NCI-H187 (cell line): ENCODE data around the gene FGFR1OP2.
"Not testable (repeated sequence)": the region's sequence is repeated elsewhere in the genome, so short reads cannot be mapped to it uniquely, and the experiment has no call there.

Experiments used
- DNase-seq, 2 experiments: peaks; one replicate each; lab custom pipeline; 2025; lab: John Stamatoyannopoulos, UW

FGFR1OP2 gene

GRCh38 chr12:26937863-26938700, at the start of gene FGFR1OP2, which contains the start of gene INTS13:
FGFR1OP2 (plus strand) TSS chr12:26938470; CDS start chr12:26954159, 15,689 bp downstream.
INTS13 (minus strand) TSS chr12:26937981; CDS start chr12:26936803, 1,178 bp downstream.
- peak; percentile 97 to 98 for DNase-seq

- no peak for DNase-seq
These were observed 47.5 kb upstream of the FGFR1OP2 start for GRCh38 chr12:26890784-26891183.

GRCh38 chr12:26891704-26892103, 46.6 kb upstream of the FGFR1OP2 start:
- peak; percentile 12 to 43 for DNase-seq

- no peak for DNase-seq
These were observed 42.6 kb upstream of the FGFR1OP2 start for GRCh38 chr12:26895672-26896071.

- DNase-seq: no peak
These were observed 41.4 kb upstream of the FGFR1OP2 start for GRCh38 chr12:26896913-26897312.

GRCh38 chr12:26903396-26903795, 34.9 kb upstream of the FGFR1OP2 start:
- DNase-seq: not testable (repeated sequence)

- DNase-seq: no peak
These were observed 32.2 kb upstream of the FGFR1OP2 start for GRCh38 chr12:26906024-26906423.

- DNase-seq: no peak
These were observed 31.6 kb upstream of the FGFR1OP2 start for GRCh38 chr12:26906704-26907103.

- DNase-seq: no peak
These were observed 19.7 kb upstream of the FGFR1OP2 start for GRCh38 chr12:26918321-26919215.

GRCh38 chr12:26919216-26919555, 19.1 kb upstream of the FGFR1OP2 start:
- DNase-seq: no peak

GRCh38 chr12:26921886-26922285, 16.4 kb upstream of the FGFR1OP2 start:
- DNase-seq: no peak

- no peak for DNase-seq
These were observed 9.6 kb upstream of the FGFR1OP2 start for GRCh38 chr12:26928661-26929060.

GRCh38 chr12:26929590-26929989, 8.7 kb upstream of the FGFR1OP2 start:
- DNase-seq: no peak

- DNase-seq: no peak
These were observed 2.5 kb upstream of the FGFR1OP2 start for GRCh38 chr12:26935636-26936378.

GRCh38 chr12:26936559-26937442, 1.5 kb upstream of the FGFR1OP2 start:
- no peak for DNase-seq

- DNase-seq: no peak
These were observed 817 bp upstream of the FGFR1OP2 start for GRCh38 chr12:26937443-26937862.

GRCh38 chr12:26938701-26939062, 412 bp downstream of the FGFR1OP2 start:
- DNase-seq: no peak

GRCh38 chr12:26939192-26939832, 1.0 kb downstream of the FGFR1OP2 start:
- DNase-seq: no peak

- no peak for DNase-seq
These were observed 1.7 kb downstream of the FGFR1OP2 start for GRCh38 chr12:26939953-26940352.

- DNase-seq: no peak
These were observed 2.4 kb downstream of the FGFR1OP2 start for GRCh38 chr12:26940516-26941214.
